Stimulated activated CD4-positive, alpha-beta T cell treated with anti-CD3 and anti-CD28 coated beads, Interleukin-2, amount 100 ng/mL, for 4 hours (primary cell): Measurements from ENCODE around the gene VTN.
A peak's percentile ranks its signal among the peaks of the same experiment; 100 is the strongest.

Experiments used
- DNase-seq: peaks from one replicate; pipeline ENCODE4 v3.0.0-alpha.2; 2020; ENCODE audit warnings: low read depth

Gene VTN

GRCh38 chr17:28395426-28395825 lies 25.3 kb upstream of the VTN start:
- DNase-seq: no peak

- no peak for DNase-seq
Measured at GRCh38 chr17:28394337-28395116, 24.4 kb upstream of the VTN start.

DNA sequence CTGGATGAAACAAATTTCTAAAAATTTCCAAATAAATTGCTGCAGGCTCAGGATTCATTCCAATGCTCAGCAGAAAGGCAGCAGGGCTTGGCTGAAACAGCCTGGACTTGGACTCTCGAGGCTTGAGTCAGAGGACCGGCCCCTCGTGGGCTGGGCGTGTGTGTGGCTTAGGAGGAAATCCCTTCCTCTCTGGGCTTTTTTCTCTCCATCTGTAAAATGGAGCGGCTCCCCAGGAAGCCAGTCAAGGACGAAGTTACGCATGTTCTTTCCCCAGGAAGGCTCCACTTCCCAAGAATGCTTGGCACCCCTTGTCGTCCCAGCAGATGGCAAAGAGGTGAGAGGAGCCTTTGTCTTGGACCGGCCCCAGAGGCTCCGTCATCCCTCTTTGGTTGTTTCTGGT lies 22.4 kb upstream of the VTN start:
- DNase-seq: no peak

GRCh38 chr17:28391401-28391800 lies 21.3 kb upstream of the VTN start:
- DNase-seq: no peak

DNA sequence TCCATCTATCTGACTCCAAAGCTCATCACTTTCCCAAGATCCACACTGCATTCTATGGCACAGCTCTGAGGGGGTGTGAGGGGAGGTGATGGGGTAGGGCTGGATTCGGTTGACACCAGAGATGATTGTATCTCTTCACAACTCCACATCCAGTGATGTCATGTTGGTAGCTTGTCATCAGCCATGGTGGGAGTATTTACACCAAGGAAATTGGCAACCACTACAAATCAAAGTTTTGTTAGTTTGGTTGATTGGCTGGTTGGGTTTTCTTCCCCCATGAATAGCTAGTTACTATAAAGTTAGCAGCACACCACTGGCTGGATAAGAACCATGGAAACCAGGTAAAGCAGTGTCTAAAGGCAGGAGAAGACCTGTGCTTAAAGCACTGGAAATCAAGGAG lies 20.9 kb upstream of the VTN start:
- DNase-seq: no peak

DNA sequence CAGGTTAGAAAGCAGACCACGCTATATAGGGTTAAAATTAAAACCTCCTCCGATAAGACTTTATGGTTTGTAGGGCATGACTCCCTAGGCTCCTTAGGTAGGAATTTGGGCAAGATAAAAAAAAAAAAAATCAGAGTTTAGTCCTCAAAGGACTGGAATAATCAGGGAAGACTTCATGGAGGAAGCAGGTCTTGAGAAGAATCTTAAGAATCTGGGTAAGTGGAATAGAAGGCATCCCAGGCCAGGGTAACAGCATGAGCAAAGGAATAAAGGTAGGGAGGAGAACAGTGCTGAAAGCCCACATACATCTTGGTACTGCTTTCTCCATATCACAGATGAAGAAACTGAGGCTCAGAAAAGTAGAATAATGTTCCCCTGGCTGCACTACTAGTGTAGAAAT lies 20.5 kb upstream of the VTN start:
- no peak for DNase-seq

- no peak for DNase-seq
Measured at GRCh38 chr17:28390141-28390540, 20.0 kb upstream of the VTN start.

- DNase-seq: no peak
Measured at GRCh38 chr17:28388106-28388505, 18.0 kb upstream of the VTN start.

- no peak for DNase-seq
Measured at GRCh38 chr17:28386391-28386790, 16.3 kb upstream of the VTN start.

GRCh38 chr17:28385406-28385805 lies 15.3 kb upstream of the VTN start:
- no peak for DNase-seq

- DNase-seq: no peak
Measured at GRCh38 chr17:28385037-28385400, 14.9 kb upstream of the VTN start.

GRCh38 chr17:28384281-28385036 lies 14.4 kb upstream of the VTN start:
- peak; percentile 53 for DNase-seq

DNA sequence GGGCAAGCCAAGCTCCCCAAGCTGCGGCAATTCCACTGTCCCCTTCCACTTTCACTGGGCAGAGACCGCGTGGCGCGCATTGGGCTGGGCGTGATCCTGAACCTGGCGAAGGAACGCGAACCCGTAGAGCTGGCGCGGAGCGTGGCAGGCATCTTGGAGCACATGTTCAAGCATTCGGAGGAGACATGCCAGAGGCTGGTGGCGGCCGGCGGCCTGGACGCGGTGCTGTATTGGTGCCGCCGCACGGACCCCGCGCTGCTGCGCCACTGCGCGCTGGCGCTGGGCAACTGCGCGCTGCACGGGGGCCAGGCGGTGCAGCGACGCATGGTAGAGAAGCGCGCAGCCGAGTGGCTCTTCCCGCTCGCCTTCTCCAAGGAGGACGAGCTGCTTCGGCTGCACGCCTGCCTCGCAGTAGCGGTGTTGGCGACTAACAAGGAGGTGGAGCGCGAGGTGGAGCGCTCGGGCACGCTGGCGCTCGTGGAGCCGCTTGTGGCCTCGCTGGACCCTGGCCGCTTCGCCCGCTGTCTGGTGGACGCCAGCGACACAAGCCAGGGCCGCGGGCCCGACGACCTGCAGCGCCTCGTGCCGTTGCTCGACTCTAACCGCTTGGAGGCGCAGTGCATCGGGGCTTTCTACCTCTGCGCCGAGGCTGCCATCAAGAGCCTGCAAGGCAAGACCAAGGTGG lies 11.2 kb upstream of the VTN start:
- no peak for DNase-seq

- no peak for DNase-seq
Measured at GRCh38 chr17:28379814-28380801, 10.0 kb upstream of the VTN start.

DNA sequence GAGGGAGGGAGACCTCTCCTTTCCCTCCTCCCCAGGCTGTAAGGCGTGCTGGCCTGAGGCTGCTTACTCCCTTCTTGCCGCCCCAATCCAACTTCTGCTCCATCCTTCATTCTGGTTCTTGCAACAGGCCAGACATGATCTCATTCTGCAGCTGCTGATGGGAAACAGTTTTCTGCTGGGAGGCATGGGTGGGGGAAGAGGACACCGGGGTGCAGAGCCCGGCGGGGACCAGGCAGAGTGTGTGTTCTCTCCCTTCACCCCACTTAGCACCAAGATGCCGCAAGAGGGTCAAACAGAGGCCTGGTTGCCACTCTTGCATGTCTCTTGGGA lies 2.8 kb upstream of the VTN start:
- DNase-seq: no peak

GRCh38 chr17:28372203-28372944 lies 2.3 kb upstream of the VTN start:
- DNase-seq: no peak

DNA sequence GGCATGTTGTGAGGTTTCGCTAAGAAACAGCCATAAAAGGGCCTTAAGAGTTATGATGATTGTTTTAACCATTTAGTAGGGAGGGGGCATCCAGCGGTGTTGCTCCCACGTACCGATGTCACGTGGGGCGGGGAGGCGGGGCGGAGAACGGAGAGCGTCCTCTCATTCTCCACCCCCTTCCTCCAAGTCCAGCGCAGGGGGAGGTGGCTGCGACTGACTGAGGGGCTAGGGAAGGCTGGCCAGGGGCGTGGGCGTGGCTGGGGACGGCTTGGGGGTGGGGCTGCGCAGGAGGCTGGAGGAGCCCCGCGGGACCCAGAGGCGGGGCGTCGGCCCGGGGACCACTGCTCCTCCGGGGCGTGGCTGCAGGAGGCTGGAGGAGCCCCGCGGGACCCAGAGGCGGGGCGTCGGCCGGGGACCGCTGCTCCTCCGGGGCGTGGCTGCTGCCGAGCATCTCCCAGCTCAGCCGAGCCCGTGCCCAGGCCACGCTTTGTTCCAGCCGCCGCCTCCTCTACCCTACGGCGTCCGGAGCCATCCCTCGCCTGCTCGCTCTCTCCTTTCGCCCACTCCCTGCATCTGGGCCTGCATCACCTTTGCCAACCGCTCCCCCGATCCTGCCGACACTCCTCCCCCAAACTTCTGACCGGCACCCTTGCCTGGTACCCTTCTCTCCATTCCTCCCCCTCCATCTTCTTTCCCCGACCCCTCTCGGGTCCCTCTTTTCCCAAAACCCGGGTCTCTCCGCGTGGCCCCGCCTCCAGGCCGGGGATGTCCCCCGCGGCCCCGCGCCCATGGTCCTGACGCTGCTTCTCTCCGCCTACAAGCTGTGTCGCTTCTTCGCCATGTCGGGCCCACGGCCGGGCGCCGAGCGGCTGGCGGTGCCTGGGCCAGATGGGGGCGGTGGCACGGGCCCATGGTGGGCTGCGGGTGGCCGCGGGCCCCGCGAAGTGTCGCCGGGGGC lies 1.4 kb upstream of the VTN start, which contains the start of gene SARM1:
Gene SARM1, plus strand, starts transcription at position 450 of the 958 bp plus-strand sequence. Its CDS starts 339 bp downstream, at position 789.
- DNase-seq: peak; percentile 73

GRCh38 chr17:28370744-28371103 lies 617 bp upstream of the VTN start:
- no peak for DNase-seq

DNA sequence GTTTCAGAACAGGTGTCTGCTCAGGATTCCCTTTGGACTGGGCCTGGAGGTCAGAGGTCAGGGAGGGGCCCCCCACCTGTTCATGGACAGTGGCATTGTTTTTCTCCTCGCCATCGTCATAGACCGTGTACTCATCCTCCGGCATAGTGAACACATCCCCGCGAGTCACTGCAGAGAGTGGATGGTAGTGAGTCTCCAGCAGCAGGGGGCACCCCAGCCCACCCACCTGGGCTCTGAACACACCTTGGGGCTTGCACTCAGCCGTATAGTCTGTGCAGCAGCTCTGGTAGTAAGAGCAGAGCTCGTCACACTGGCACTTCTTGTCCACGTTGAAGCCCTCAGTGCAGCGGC lies 448 bp downstream of the VTN start:
- DNase-seq: no peak
